HG03342 (cell line): Measurements from ENCODE around the gene ARHGEF12.

Experiments used
- ATAC-seq: cut with Tn5 transposase; IDR thresholded peaks from one replicate; pipeline ENCODE4 v1.9.1; 2021; ENCODE audit warnings: mild to moderate bottlenecking, moderate library complexity; ENCODE audit not compliant: unreplicated experiment

Gene ARHGEF12

DNA sequence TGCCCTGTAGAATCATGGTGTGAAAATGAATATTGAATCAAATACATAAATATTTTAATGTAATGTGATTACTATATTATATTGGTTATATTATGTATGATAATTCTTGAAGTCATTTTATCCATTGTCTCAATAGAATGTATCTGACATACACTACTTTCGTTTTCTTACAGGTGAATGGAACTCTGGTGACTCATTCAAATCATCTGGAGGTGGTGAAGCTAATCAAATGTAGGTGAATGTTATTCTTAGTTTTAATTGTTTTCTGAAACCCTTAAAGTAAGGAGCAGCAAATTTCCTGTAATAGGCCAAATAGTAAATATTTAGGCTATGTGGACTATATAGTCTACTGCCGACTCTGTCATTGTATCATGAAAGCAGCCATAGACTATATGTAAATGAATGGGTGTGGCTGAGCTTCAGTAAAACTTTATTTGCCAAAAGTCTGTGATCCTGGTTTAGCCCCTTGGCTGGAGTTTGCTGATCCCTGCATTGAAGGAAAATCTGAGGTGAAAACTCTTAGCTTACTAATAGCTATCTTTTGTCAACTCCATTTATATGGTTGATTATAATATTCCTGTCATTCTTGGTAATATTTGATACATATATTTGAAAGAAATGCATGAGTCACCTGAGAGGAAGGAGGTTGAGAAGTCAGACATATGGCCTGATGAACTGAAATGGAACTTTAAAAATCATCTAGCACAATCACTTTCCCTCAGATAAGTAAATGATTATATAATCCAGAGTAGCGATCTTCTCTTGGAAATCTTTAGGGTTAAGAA, 88.2 kb downstream of the ARHGEF12 start:
- no peak for ATAC-seq

DNA sequence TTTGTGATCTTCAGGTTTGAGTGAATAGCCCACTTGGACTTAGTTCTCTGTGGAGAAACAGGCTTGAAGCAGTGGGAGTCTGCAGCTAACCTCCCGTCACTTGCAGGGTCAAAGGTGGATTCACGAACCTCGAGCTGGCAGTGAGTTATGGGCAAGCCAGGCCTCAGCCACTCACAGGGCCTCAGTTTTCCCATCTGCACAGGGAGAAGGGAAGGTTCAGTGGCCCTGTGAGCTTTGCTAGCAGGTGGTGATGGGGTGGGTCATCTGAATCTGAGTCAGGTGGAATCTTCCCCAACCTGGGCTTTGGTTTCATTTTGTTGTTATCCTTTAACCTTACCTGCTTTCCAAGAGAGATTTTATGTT, 88.7 kb downstream of the ARHGEF12 start:
- ATAC-seq: no peak

DNA sequence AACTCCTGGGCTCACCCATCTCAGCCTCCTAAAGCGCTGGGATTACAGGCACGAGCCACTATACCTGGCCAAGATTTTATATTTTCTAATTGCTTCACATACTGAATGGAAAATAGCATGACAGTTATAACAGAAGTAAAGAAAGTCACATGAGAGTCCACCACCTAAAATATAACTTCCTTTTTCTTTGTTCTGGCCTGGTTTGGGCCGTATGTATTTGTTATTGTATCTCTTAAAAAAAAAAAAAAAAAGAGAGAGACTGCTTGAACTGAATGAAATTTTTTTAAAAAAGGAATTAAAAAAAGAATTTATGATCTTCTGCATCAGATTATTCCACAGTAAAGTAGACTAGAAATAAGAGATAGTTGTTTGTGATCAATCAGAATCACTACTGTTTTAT, 89.3 kb downstream of the ARHGEF12 start:
- no peak for ATAC-seq

DNA sequence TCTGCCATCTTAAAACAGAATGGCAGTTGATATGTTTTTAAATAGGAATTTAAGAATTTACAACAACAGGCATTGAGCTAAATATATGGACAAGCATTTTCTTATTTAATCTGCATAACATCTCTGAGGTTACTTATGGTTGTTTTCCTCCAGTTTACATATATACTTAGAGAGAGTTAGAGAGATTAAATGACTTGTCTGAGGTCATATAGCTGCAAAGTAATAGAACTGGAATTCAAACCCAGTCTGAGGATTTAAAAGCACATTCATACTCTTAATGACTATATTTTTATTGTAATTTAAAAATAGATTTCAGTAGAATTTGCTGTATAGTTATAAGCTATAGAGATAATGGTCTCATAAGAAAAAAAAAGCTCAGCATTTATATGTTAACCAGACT, 93.9 kb downstream of the ARHGEF12 start:
- no peak for ATAC-seq

DNA sequence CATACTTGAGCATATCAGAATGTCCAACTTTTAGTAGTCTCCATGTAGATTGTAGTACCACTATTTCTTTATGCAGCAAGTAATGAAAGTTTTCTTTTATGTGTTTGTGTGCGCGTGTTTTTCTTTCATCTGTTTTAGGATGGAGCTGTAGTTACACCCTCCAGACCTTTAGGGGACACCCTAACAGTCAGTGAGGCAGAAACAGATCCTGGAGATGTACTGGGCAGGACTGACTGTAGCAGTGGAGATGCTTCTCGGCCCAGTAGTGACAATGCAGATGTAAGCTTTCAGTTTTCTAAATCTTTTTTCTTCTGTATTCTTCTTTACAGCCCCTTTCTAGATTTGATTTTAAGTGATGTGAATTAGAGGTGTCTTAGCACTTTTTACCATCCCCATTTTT, 95.4 kb downstream of the ARHGEF12 start:
- no peak for ATAC-seq

DNA sequence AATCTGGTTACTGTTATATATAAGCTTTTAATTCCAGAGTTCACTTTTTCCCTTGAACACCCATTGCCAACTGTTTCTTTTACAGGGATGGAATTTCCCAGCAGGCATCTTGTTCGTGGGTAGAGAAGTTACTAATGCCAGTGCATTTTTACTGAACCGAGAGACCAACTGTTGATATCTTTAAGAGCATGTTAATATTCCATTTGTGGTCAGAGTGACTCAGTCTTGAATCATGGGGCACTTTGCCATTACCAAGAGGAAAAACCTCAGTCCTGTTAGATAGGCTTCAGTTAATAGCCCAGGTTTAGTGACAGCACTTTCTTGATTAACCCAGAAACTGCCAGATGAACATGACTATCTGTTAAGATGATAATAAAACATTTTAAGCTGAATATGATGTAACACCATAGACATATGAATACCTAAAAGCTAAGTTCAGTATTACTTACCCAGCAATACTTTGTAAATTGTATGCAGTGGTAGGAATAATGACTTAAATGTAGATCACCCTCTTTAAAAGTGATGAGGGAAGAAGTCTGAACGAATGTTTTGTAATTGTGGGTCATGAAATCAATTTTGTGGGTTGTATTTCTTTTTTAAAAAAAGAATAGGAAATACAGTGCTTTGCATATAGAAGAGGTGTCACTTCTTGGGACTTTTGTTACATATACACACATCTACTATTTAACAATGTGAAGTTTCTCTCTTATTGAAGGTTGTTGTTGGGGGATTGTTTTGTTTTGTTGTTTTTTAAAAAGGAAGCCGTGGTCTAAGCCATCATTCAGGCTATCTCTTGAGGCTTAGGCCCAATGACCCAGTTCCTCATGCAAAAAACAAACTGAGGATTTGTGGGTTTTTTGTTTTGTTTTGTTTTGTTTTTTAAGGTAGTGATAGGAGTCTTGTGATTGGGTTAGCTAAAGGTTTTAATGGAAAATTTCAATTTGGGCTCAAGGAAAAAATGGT, 96.1 kb downstream of the ARHGEF12 start:
- no peak for ATAC-seq

DNA sequence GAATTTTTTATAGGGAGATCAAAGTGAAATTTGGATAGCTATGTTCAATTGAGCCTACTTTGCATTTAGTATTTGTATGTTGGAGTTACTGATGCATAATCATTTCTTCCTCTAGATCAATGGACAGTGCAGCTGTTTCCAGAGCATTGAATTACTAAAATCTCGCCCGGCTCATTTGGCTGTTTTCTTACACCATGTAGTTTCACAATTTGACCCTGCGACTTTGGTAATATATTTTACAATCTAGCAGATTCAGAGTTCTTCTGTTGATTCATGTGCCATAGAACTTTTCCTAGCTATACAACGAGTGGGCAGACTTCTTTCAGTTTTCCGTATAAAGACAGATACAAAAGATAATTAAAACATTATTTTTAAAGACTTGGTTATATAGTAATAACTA, 105.4 kb downstream of the ARHGEF12 start:
- no peak for ATAC-seq

DNA sequence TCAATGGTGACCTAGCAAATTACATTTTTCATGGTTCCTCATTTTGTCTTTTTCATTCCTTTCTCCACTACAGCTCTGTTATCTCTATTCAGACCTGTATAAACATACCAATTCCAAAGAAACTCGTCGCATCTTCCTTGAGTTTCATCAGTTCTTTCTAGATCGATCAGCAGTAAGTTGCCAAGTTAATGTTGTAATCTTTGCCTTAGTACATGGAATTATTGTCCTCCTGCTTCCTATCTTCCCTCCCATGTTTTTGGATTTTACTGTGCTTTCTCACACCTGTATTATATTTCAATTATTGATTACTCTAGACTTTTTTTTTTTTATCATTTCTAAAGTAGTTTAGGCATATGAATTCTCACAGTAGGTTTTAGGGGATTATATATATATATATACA, 105.8 kb downstream of the ARHGEF12 start:
- no peak for ATAC-seq

DNA sequence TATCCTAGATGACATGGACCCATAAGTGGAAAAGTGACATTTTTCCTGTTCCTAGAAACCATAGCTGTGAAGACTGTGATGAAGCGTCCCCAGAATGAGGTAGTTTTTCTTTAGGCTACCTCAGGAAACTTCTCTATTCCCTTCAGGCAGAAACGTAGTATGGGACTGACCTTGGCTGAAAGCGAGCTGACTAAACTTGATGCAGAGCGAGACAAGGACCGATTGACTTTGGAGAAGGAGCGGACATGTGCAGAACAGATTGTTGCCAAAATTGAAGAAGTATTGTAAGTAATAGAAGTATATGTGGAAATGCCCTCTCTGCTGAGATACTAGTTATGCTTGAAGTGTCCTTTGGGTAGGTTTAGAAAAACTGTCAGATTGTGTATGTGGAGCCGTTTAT, 110.6 kb downstream of the ARHGEF12 start:
- ATAC-seq: no peak

DNA sequence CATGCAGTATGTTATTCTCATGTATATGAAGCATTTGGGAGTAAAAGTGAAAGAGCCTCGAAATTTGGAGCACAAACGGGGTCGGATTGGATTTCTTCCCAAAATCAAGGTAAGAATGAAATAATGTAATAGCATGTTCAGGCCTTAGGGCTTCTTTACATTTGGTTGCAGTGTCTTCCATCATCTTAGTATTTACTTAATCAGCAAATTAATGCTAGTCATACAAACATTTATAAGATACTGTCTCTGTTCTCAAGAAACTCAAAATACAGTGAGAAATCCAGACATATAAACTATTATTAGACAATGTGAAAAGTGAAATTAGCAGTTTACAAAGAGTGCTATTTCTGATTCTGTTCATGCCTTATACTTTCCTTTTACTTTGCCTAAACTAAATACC, 112.0 kb downstream of the ARHGEF12 start:
- no peak for ATAC-seq

DNA sequence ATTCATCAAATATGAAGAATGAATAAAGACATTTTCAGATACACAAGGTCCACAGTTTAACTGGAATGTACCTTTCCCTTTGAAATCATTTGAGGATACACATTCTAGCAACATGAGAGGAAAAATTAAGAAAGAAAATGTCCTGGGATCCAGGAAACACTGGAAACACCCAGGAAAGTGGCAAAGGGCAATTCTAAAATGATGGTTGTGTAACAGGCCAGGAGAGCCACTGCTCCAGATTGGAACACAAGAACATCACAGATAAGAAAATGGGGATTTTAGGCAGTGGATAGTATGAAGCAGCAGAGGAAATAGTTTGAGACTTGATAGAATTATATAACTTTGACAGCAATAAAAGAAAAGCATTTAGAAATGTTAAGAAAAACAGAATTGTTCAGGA, 119.3 kb downstream of the ARHGEF12 start:
- ATAC-seq: no peak

DNA sequence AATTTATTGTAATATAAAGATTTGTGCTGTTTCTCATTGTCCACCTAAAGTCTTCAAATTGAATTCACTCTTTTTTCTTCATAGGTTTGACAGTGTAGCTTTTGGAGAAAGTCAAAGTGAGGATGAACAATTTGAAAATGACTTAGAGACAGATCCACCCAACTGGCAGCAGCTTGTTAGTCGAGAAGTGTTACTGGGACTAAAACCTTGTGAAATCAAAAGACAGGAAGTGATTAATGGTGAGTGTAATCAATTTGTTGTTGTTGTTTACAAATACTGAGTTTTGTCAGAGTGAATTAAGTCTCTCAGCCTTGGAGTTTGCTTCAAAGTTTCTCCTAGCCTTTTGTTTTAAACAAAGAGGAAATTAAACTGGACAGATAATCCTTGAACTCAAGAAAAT, 121.8 kb downstream of the ARHGEF12 start:
- ATAC-seq: no peak

DNA sequence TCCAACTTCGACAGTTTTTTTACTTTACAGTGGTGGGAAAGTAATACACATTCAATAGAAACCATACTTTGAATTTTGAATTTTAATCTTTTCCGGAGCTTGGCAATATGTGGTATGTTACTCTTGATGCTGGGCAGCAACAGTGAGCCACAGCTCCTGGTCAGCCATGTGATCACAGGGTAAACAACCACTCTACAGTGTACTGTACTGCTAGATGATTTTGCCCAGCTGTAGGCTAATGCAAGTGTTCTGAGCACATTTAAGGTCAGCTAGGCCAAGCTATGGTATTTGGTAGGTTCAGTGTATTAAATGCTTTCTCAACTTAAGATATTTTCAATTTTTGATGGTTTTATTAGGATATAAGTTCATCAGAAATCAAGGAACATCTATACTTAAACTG, 126.6 kb downstream of the ARHGEF12 start:
- no peak for ATAC-seq

DNA sequence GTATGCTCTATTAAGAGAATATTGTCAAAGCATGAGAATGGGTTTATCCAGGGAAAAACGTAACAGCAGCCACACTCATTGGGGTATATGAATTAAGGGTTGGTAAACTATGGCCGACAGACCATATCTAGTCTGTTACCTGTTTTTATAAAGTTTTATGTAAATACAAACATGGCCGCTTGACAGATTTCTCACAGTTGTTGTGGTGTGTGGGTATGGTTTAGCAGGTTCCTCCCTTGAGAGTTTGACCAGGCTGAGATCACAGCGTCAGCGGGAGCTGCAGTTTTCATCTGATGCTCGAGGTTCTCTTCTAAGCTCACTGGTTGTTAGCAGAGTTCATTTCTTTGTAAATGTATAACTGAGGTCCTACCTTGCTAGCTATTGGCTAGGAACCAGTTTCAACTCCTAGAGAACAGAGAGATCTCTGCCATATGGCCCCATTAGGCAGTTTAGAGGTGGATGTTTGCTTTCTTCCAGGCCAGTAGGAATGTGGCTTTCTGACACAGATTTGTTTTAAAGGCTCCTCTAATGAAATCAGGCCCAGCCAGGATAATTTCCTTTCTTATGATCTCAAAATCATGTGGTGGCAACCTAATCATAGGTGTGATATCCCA, 129.8 kb downstream of the ARHGEF12 start:
- no peak for ATAC-seq

DNA sequence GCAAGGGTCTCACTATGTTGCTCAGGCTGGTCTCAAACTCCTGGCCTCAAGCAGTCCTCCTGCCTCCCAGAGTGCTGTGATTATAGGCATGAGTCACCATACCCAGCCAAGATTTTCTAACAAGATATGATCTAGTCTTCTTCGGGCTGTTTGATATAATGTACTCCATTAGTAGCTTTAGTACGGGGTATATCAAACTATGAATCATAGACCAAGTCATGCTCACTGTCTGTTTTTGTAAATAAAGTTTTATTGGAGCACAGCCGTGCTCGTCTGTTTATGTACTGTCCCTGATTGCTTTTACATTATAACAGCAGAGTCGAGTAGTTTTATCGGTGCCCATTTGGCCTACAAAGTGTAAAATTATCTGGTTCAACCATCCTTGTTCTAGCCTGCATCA, 131.4 kb downstream of the ARHGEF12 start:
- no peak for ATAC-seq

DNA sequence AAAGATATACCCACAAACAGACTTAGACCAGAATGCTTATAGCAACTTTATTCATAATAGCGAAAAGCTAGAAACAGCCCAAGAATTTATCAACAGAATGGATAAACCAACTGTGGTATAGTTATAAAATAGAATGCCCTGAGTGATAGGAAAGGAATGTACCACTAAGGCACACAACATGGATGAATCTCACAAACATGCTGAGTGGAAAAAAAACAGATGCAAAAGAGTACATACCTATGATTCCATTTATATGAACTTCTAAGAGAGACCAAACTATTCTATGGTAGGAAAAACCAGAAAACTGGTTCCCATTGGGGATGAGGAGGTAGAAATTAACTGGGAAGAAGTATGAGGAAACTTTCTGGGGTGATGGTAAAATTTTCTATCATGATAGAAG, 134.9 kb downstream of the ARHGEF12 start:
- ATAC-seq: no peak

DNA sequence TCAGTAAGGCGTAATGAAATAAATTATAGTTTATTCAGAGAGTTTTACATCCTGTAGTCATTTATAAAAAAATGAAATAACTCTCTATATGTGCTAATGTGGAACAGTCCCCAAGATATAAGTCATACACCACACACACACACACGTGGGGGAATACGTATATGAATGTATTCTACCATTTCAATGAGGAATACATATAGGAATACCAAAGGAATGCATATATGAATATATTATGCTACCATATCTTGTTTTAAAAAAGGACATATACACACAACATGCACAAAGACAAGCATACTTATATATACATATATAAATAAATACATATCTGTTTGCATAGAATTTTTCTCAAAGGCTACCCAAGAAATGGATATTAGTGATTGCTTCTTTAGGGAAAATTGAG, 135.8 kb downstream of the ARHGEF12 start:
- ATAC-seq: no peak

DNA sequence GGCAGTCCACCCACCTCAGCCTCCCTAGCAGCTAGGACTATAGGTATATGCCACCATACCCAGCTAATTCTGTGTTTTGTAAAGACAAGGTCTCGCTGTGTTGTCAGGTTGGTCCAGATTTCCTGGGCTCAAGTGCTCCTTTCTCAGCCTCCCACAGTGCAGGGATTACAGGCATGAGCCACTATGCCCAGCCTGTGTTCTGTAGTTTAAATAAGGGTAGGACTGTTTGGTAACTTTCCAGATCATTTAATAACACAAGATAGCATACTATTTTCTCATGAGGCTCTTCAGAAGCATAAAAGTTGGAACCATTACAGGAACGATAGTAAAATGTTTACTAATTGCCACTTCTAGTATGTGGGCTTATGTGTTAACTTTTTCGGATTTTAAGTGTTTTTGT, 137.3 kb downstream of the ARHGEF12 start:
- no peak for ATAC-seq

DNA sequence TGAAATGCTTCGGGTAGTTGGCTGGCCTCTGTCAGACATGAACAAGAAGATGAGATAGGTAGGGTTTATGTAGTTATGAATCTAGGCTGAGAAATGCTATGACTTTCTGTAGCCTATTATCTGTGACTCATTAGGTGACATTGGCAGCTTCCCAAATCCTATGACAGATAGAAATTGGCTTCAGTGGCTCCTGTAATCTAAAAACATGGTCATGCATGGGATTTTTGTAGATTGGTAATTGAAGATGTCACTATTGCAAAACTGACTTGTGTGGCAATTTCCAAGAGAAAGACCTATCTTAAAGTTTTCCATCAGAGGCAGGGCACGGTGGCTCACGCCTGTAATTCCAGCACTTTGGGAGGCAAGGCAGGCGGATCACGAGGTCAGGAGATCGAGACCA, 145.9 kb downstream of the ARHGEF12 start:
- ATAC-seq: no peak

DNA sequence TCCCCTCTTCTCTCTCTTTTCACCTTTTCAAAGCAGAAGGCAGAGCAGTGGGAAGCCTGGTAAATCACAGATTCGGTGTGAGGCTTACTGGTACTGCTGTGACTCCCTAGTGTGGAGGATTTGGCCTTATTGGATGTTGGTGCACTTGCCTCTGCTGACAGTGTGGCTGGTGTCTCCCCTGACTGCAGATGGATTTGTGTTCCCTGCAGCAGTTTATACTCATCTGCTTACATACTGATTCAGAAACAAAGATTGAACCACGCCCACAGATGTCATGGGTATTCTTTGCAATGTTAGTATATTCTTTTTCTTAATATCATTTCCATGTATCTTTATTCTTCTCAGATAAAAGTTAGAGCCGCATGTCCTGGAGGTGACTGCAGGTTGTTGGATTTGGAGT, 148.5 kb downstream of the ARHGEF12 start:
- ATAC-seq: no peak

DNA sequence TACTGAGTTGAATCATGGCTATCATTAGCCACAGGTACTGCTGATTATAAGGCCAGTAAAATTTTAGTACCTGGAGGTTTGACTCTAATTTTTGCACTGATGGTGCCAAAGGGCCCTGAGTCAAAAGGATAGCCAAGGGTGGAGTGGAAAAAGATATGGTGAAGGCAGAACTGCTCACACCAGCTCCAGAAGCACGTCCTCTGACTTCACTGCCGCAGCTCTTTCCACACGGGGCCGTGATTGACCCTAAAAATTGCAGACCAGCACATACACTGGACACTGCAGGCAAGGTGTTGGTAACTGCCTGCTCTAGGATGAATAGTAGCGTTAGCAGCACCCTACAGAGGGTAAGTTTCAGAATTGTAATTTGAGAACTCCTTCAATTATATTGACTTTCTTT, 149.9 kb downstream of the ARHGEF12 start:
- no peak for ATAC-seq

DNA sequence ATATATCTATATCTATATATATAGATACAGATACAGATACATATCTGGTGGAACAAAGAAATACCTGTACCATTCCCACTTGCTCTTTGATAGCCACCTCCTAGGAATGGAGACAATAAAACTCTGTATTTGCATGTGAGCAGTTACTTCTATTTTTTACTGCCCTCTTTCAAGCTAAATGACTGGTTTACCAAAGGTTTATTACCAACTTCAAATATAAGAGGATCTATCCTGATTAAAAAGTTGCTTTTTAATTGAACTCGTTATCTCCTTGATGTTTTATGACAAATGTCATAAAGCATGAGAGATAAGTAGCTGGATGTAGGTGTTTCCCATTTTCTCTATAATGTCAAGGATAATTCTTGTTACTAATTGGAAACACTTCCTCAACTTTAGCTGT, 153.6 kb downstream of the ARHGEF12 start:
- ATAC-seq: no peak
